ENCODE data around the gene C8A. TPM values are rescaled to one million over a fixed set of nuclear protein-coding genes. Genes with fewer than 3 reads are reported as not detected.
A peak's percentile ranks its signal among the peaks of the same experiment; 100 is the strongest.

Gene C8A
- total and polyA plus RNA-seq, 2 experiments from 2014 or later: not detected

- no peak overlapping the region for H2AFZ ChIP-seq
- in situ Hi-C loops (cut with MboI): no loop called here
- WGBS, 2 experiments (ENCODE audit: low coverage in 1 of 2, low lambda C conversion rate in 2 of 2, missing lambda C conversion rate in 2 of 2): 11 to 12% methylated on average over 1 of the region's 1 CpG
These were observed 85.4 kb downstream of the C8A start for GRCh38 chr1:56940039-56940438.

GRCh38 chr1:56948403-56949023 is 93.9 kb downstream of the C8A start:
- WGBS, 2 experiments (ENCODE audit: low coverage in 1 of 2, low lambda C conversion rate in 2 of 2, missing lambda C conversion rate in 2 of 2): 71 to 81% methylated on average over 1 of the region's 1 CpG
- H3K4me1 ChIP-seq (ENCODE audit: insufficient read depth): peaks cover 17% of the 10 kb centered on the region
- TF ChIP-seq EZH2phosphoT487 (IDR thresholded peaks at IDR 0.05; ENCODE audit: insufficient read depth, low read depth) (no peak), EZH2 (IDR thresholded peaks at IDR 0.05; ENCODE audit: insufficient read depth, poor library complexity, severe bottlenecking) (no peak)
- no peaks in the 10 kb centered on the region for H3K9me2 ChIP-seq (ENCODE audit: insufficient read depth)
- no peaks in the 10 kb centered on the region for H3K9me3 ChIP-seq (ENCODE audit: low read depth)
- H3K9ac ChIP-seq: no peak overlapping the region
- H4K20me1 ChIP-seq (ENCODE audit: insufficient read depth): no peaks in the 10 kb centered on the region
- H3K27ac ChIP-seq: no peak overlapping the region
- H3K79me2 ChIP-seq (ENCODE audit: insufficient read depth): no peaks in the 10 kb centered on the region
- H3K27me3 ChIP-seq (replicated peaks; ENCODE audit: insufficient read depth): no peaks in the 10 kb centered on the region
- no peak overlapping the region for H3K4me3 ChIP-seq
- peaks cover 17% of the 10 kb centered on the region; the same call in 1 of the 2 replicates for H3F3A ChIP-seq (ENCODE audit: insufficient read depth)
- DNase-seq: peak; percentile 52
- H3K4me2 ChIP-seq (ENCODE audit: unreplicated experiment): peak overlapping the region; percentile 10
- in situ Hi-C loops (cut with MboI): no loop called here
- H3K36me3 ChIP-seq (ENCODE audit: low read depth): no peaks in the 10 kb centered on the region
- no peak overlapping the region for H2AFZ ChIP-seq

More at GRCh38 chr1:56940039-56940438, 85.4 kb downstream of the C8A start:
- Histone ChIP-seq H3K9me3 (ENCODE audit: low read depth) (no peaks in the 10 kb centered on the region), H3K79me2 (ENCODE audit: insufficient read depth) (no peaks in the 10 kb centered on the region), H3K27me3 (replicated peaks; ENCODE audit: insufficient read depth) (no peaks in the 10 kb centered on the region), H3F3A (ENCODE audit: insufficient read depth) (peaks cover under 1% of the 10 kb centered on the region; the same call in 1 of the 2 replicates), H3K27ac (no peak overlapping the region), H3K4me3 (no peak overlapping the region), H3K4me2 (ENCODE audit: unreplicated experiment) (no peak overlapping the region), H3K9me2 (ENCODE audit: insufficient read depth) (no peaks in the 10 kb centered on the region), H3K9ac (no peak overlapping the region), H4K20me1 (ENCODE audit: insufficient read depth) (no peaks in the 10 kb centered on the region), H3K36me3 (ENCODE audit: low read depth) (no peaks in the 10 kb centered on the region), H3K4me1 (ENCODE audit: insufficient read depth) (0 out of 2 replicates have a peak, but pooled peaks cover under 1% of the 10 kb centered on the region)
- TF ChIP-seq EZH2phosphoT487 (IDR thresholded peaks at IDR 0.05; ENCODE audit: insufficient read depth, low read depth): no peak
- no peak for TF ChIP-seq EZH2 (IDR thresholded peaks at IDR 0.05; ENCODE audit: insufficient read depth, poor library complexity, severe bottlenecking)
- no peak for DNase-seq

GRCh38 chr1:56952501-56952900 is 97.9 kb downstream of the C8A start:
- H2AFZ ChIP-seq: no peak overlapping the region
- WGBS, 2 experiments (ENCODE audit: low coverage in 1 of 2, low lambda C conversion rate in 2 of 2, missing lambda C conversion rate in 2 of 2): 84 to 89% methylated on average over 8 of the region's 8 CpGs
- TF ChIP-seq EZH2phosphoT487 (IDR thresholded peaks at IDR 0.05; ENCODE audit: insufficient read depth, low read depth) (no peak), EZH2 (IDR thresholded peaks at IDR 0.05; ENCODE audit: insufficient read depth, poor library complexity, severe bottlenecking) (no peak)

GRCh38 chr1:56953386-56953785 is 98.8 kb downstream of the C8A start:
- Histone ChIP-seq H2AFZ (no peak overlapping the region), H3K27me3 (replicated peaks; ENCODE audit: insufficient read depth) (no peaks in the 10 kb centered on the region), H3K9me3 (ENCODE audit: low read depth) (no peaks in the 10 kb centered on the region), H3K9ac (no peak overlapping the region), H3K4me3 (no peak overlapping the region), H3K27ac (no peak overlapping the region), H3F3A (ENCODE audit: insufficient read depth) (peaks cover 18% of the 10 kb centered on the region; the same call in 1 of the 2 replicates), H3K4me2 (ENCODE audit: unreplicated experiment) (no peak overlapping the region), H4K20me1 (ENCODE audit: insufficient read depth) (no peaks in the 10 kb centered on the region), H3K36me3 (ENCODE audit: low read depth) (no peaks in the 10 kb centered on the region), H3K79me2 (ENCODE audit: insufficient read depth) (no peaks in the 10 kb centered on the region), H3K4me1 (ENCODE audit: insufficient read depth) (peaks cover 20% of the 10 kb centered on the region), H3K9me2 (ENCODE audit: insufficient read depth) (no peaks in the 10 kb centered on the region)
- no peak for DNase-seq
- in situ Hi-C loops (cut with MboI): no loop called here
- TF ChIP-seq EZH2phosphoT487 (IDR thresholded peaks at IDR 0.05; ENCODE audit: insufficient read depth, low read depth) (no peak), EZH2 (IDR thresholded peaks at IDR 0.05; ENCODE audit: insufficient read depth, poor library complexity, severe bottlenecking) (no peak)
- 48 to 59% methylated on average over 5 of the region's 5 CpGs for WGBS, 2 experiments (ENCODE audit: low coverage in 1 of 2, low lambda C conversion rate in 2 of 2, missing lambda C conversion rate in 2 of 2)

More at GRCh38 chr1:56952501-56952900, 97.9 kb downstream of the C8A start:
- Histone ChIP-seq H3K9me3 (ENCODE audit: low read depth) (no peaks in the 10 kb centered on the region), H3K4me3 (no peak overlapping the region), H3F3A (ENCODE audit: insufficient read depth) (peaks cover 17% of the 10 kb centered on the region; the same call in 1 of the 2 replicates), H3K4me2 (ENCODE audit: unreplicated experiment) (no peak overlapping the region), H3K27me3 (replicated peaks; ENCODE audit: insufficient read depth) (no peaks in the 10 kb centered on the region), H4K20me1 (ENCODE audit: insufficient read depth) (no peaks in the 10 kb centered on the region), H3K36me3 (ENCODE audit: low read depth) (no peaks in the 10 kb centered on the region), H3K9ac (no peak overlapping the region), H3K9me2 (ENCODE audit: insufficient read depth) (no peaks in the 10 kb centered on the region), H3K4me1 (ENCODE audit: insufficient read depth) (peaks cover 18% of the 10 kb centered on the region), H3K27ac (no peak overlapping the region), H3K79me2 (ENCODE audit: insufficient read depth) (no peaks in the 10 kb centered on the region)
- no peak for DNase-seq
- in situ Hi-C loops (cut with MboI): no loop called here
